K562 (cell line): Measurements from ENCODE around the gene ITGB3BP.

Experiments used
- CHD2 ChIP-seq: IDR thresholded peaks from 2 replicates; pipeline ENCODE4 v1.6.1; 2011; ENCODE audit warnings: low read depth, low read length
- CTBP1 ChIP-seq: fragments of 450-650 bp; IDR thresholded peaks from 2 replicates; pipeline ENCODE4 v1.6.1; 2016; ENCODE audit warnings: borderline replicate concordance
- GABPA ChIP-seq: fragments of 200-800 bp; sonication (Bioruptor generic); conservative IDR thresholded peaks from 2 replicates; pipeline ENCODE4 v1.6.1; 2016; ENCODE audit warnings: low read depth, missing genetic modification characterization, missing compliant biosample characterization
- MYC ChIP-seq, 2 experiments: fragments of 250-450 bp in 1 of 2; sonication (Bioruptor Pico) in 1 of 2; IDR thresholded peaks; 2 replicates each; pipeline versions ENCODE4 v1.5.1 to v1.6.1; 2012 to 2021; ENCODE audit warnings: low read depth in 2 of 2, borderline replicate concordance in 1 of 2, improper control_type of control experiment in 1 of 2, low read length in 1 of 2, mild to moderate bottlenecking in 1 of 2, moderate library complexity in 1 of 2
- TF ChIP-seq, protein P1 (sequence below): IDR thresholded peaks from 2 replicates; pipeline ENCODE4 v1.6.1; 2011; ENCODE audit not compliant: insufficient read length; ENCODE audit errors: extremely low read depth
- TF ChIP-seq, protein P2 (sequence below), 3 experiments: IDR thresholded peaks in 2 of 3; conservative IDR thresholded peaks in 1 of 3; 2 replicates each; pipeline ENCODE4 v1.5.1; 2011 to 2012; ENCODE audit warnings: low read length in 3 of 3, mild to moderate bottlenecking in 3 of 3, control low read depth in 2 of 3, improper control_type of control experiment in 1 of 3, inconsistent platforms in 1 of 3, low read depth in 1 of 3, mixed read lengths in 1 of 3, moderate library complexity in 1 of 3; ENCODE audit not compliant: insufficient read depth in 2 of 3

DNA sequence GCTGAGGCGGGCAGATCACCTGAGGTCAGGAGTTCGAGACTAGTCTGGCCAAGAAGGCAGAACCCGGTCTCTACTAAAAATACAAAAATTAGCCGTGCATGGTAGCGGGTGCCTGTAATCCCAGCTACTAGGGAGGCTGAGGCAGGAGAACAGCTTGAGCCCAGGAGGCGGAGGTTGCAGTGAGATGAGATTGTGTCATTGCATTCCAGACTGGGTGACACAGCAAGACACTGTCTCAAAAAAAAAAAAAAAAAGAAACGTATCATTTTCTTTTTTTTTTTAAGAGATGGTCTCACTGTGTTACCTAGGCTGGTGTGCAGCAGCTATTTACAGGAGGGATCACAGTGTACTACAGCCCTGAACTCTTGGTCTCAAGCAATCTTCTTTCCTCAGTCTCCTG is 47.3 kb downstream of the ITGB3BP start:
- TF ChIP-seq, protein P1, sequence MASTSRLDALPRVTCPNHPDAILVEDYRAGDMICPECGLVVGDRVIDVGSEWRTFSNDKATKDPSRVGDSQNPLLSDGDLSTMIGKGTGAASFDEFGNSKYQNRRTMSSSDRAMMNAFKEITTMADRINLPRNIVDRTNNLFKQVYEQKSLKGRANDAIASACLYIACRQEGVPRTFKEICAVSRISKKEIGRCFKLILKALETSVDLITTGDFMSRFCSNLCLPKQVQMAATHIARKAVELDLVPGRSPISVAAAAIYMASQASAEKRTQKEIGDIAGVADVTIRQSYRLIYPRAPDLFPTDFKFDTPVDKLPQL = no peak
- TF ChIP-seq GABPA (no peak), CTBP1 (no peak), CHD2 (no peak), MYC (IDR thresholded peaks at IDR 0.05; ENCODE audit: low read depth, low read length) (no peak), MYC (CRISPR knock-in tag; IDR thresholded peaks at IDR 0.05; ENCODE audit: borderline replicate concordance, low read depth) (no peak)
- TF ChIP-seq, protein P2, sequence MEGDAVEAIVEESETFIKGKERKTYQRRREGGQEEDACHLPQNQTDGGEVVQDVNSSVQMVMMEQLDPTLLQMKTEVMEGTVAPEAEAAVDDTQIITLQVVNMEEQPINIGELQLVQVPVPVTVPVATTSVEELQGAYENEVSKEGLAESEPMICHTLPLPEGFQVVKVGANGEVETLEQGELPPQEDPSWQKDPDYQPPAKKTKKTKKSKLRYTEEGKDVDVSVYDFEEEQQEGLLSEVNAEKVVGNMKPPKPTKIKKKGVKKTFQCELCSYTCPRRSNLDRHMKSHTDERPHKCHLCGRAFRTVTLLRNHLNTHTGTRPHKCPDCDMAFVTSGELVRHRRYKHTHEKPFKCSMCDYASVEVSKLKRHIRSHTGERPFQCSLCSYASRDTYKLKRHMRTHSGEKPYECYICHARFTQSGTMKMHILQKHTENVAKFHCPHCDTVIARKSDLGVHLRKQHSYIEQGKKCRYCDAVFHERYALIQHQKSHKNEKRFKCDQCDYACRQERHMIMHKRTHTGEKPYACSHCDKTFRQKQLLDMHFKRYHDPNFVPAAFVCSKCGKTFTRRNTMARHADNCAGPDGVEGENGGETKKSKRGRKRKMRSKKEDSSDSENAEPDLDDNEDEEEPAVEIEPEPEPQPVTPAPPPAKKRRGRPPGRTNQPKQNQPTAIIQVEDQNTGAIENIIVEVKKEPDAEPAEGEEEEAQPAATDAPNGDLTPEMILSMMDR (IDR thresholded peaks at IDR 0.05 in 2 of 3, conservative IDR thresholded peaks at IDR 0.05 in 1 of 3; ENCODE audit: insufficient read depth in 2 of 3, low read depth in 1 of 3, low read length in 3 of 3) = no peak
